Skin epidermis (tissue), 12 donors: Measurements from ENCODE around the gene ALG11.
"Not testable (repeated sequence)": the region's sequence is repeated elsewhere in the genome, so short reads cannot be mapped to it uniquely, and the experiment has no call there.

ENCODE experiments used
- H3K27ac ChIP-seq, 21 experiments: fragments of 200-600 bp; sonication (generic) in 11 of 21; one replicate each; pipeline ENCODE4 v1.5.0; 2020; ENCODE audit warnings: mild to moderate bottlenecking in 3 of 21, inconsistent platforms in 2 of 21, moderate library complexity in 2 of 21
- H3K4me3 ChIP-seq, 7 experiments: fragments of 200-600 bp; sonication (generic) in 2 of 7; one replicate each; pipeline ENCODE4 v1.5.0; 2020; ENCODE audit warnings: inconsistent platforms in 2 of 7, mild to moderate bottlenecking in 2 of 7, moderate library complexity in 1 of 7

ALG11 gene

DNA sequence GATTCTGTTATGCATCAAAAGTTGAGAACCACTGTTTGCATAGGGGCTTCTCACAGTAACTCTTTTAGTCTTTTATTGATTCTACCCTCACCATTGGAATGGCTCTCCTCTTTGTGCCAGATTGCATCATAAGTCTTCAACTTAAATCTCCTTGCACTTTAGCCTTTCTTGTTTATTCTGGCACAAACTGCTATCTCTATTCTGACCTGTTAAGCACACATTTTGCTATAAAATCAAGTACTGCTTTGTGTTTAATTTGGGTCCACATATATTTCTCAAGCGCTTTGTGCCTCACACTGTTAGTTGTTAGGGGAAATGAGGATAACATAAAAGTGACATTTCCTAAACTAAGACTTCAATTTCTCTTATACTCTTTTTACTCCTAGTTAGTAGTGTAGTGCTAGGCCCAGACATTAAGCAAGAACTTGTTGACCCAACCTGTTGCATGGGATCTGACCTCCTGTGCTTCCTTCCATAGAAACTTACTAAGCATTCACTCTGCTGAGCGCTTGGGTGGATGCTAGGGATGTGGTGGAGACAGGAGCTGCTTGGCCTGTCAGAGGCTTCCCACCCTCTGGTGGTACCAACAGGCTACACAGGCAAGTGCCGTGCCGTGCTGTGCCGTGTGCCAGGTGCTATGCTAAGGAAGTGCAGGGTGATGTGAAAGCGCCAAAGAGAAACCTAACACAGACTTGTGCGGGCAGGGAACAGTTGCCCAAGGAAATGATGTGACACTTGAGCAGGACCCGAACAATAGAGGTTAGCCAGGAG is 13.5 kb downstream of the ALG11 start:
- Histone ChIP-seq H3K27ac (no peak overlapping the region), H3K4me3 (no peak overlapping the region)

DNA sequence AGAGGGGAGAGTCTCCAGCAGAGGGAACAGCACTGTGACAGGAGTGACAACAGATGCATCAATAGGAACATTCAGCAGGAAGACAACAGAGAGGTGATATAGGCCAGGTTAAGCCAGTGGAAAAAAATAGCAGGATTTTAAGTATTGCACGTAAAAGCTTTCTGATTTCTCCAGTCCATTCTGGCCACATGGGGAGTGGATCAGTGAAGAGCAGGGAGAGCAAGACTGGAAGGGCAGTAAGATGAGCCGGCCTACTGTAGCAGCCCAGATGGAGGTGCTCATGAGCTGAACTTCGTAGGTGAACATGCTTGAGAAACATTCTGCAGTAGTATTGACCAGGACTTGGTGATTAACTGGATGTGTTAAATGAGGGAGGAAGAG is 14.0 kb downstream of the ALG11 start:
- H3K27ac ChIP-seq: no peak overlapping the region
- H3K4me3 ChIP-seq: no peak overlapping the region

GRCh38 chr13:52027832-52028231 is 15.6 kb downstream of the ALG11 start:
- H3K27ac ChIP-seq: no peak overlapping the region

GRCh38 chr13:52029569-52029968 is 17.4 kb downstream of the ALG11 start:
- no peak overlapping the region for H3K27ac ChIP-seq
- no peak overlapping the region for H3K4me3 ChIP-seq

More at GRCh38 chr13:52027832-52028231, 15.6 kb downstream of the ALG11 start:
- H3K4me3 ChIP-seq: no peak overlapping the region

- H3K27ac ChIP-seq, H3K4me3 ChIP-seq: not testable (repeated sequence)
These were observed 18.2 kb downstream of the ALG11 start for GRCh38 chr13:52030401-52030800.

DNA sequence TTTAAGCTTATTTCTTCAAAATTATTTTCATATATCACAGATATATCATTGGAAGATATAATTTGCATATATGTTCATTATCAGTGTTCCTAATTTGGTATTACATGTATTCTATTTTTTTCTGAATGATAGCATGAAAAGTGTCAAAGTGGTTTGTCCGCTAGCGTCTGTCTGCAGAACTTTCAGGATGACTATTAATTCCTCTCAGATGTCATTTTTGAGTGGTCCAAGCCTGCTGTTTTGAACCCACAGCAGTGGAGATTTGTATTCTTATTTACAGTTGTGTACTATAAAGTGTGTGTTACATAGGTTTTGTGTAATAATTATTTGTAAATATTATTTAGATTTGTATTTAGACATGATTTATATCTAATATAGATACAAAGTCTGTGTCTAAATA is 20.8 kb downstream of the ALG11 start:
- H3K27ac ChIP-seq: no peak overlapping the region
- no peak overlapping the region for H3K4me3 ChIP-seq

DNA sequence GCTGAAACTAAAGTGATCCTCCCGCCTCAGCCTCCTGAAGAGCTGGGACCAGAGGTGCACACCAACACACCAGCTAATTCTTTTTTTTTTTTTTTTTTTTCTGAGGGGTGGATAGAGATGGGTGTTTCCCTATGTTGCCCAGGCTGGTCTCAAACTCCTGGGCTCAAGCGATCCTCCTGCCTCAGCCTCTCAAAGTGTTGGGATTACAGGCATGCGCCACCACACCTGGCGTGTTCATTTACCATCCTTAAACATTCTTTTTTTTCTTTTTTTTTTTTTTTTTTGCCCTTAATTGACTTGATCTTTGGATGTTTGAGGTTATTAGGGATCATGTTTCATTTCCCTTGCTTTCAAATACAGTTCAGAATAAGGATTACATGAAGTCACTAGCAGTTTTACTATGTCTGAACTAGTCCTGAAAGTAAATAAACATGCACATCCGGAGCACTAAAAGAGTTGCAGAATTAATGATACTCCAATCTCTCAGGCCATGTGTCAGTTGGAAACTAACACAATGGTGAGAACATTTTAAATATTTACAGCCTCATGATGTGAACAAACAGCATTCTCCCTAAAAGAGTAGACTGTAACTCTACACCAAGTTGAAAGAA is 22.5 kb downstream of the ALG11 start:
- H3K27ac ChIP-seq: no peak overlapping the region
- no peak overlapping the region for H3K4me3 ChIP-seq

DNA sequence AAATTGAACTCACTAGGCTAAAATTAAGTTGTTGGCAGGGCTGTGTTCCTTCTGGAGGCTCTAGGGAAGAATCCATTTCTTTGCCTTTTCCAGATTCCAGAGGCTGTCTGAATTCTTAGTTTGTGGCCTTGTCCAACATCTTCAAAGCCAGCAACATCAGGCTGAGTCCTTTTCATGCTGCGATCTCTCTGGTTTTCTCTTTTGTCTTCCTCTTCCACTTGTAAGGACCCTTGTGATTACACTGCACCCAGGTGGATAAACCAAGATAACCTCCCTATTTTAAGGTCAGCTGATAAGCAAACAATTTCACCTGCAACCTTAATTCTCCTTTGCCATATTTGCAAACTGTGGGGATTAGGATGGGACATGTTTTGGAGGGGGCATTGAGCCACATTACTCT is 23.8 kb downstream of the ALG11 start:
- Histone ChIP-seq H3K27ac (no peak overlapping the region), H3K4me3 (no peak overlapping the region)

GRCh38 chr13:52043675-52044074 is 31.5 kb downstream of the ALG11 start:
- Histone ChIP-seq H3K27ac (no peak overlapping the region), H3K4me3 (no peak overlapping the region)

DNA sequence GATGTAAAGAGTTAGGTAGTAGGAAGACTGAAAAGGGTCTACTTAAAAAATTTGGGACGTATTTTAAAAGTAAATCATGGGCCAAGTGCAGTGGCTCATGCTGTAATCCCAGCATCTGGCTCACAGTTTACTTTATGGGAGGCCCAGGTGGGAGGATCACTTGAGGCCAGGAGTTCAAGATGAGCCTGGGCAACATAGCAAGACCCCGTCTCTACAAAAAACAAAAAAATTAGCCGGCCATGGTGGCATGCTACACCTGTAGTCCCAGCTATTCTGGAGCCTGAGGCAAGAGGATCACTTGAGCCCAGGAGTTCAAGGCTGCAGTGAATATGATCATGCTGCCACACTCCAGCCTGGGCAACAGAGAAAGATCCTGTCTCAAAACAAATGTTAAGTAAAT is 35.3 kb downstream of the ALG11 start:
- no peak overlapping the region for H3K27ac ChIP-seq
- no peak overlapping the region for H3K4me3 ChIP-seq

DNA sequence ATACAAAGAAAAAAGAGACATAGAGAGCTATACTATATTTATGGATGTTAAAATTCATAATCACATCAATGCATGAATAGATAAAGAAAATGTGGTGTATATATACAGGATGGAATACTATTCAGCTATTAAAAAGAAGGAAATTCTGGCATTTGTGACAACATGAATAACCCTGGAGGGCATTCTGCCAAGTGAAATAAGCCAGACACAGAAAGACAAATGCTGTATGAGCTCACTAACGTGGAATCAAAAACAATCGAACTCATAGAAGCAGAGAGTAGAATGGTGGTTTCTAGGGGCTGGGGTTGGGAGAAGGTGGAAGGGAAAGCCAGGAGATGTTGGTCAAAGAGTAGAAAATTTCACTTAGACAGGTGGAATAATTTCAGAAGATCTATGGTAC is 36.3 kb downstream of the ALG11 start:
- no peak overlapping the region for H3K27ac ChIP-seq

DNA sequence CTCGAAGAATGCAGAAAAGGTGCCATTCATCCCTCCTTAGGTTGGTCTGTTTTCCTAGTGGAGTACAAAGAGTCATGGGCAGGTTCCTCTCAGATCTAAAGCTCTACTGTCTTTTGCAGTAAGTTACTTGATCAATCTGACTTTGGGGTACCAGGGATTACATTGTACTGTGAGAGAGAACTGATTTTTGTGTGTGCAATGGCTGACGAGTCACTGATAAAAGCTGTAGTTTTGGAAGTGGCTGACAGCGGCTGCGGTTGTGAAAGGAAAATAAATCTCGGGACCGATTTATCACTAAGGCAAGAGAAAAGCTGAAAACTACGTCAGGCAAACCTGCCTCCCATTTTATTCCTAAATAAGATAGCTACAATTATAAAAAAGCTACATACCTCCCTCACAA is 39.2 kb downstream of the ALG11 start:
- H3K4me3 ChIP-seq: no peak overlapping the region
- no peak overlapping the region for H3K27ac ChIP-seq

More for the DNA sequence above, 36.3 kb downstream of the ALG11 start:
- H3K4me3 ChIP-seq: no peak overlapping the region

GRCh38 chr13:52053460-52053859 is 41.3 kb downstream of the ALG11 start:
- no peak overlapping the region for H3K27ac ChIP-seq
- no peak overlapping the region for H3K4me3 ChIP-seq

DNA sequence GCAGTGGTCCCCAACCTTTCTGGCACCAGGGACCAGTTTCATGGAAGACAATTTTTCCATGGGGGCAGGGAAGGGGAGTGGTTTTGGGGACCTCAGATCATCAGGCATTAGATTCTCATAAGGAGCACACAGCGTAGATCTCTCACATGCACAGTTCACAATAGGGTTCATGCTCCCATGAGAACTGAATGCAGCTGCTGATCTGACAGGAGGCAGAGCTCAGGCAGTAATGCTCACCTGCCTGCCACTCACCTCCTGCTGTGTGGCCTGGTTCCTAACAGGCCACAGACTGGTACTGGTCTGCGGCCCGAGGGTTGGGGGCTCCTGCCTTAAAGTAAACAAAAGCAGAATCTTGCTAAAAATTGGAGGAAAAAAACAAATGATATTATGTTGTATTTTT is 48.9 kb downstream of the ALG11 start:
- not testable (repeated sequence) for H3K4me3 ChIP-seq

DNA sequence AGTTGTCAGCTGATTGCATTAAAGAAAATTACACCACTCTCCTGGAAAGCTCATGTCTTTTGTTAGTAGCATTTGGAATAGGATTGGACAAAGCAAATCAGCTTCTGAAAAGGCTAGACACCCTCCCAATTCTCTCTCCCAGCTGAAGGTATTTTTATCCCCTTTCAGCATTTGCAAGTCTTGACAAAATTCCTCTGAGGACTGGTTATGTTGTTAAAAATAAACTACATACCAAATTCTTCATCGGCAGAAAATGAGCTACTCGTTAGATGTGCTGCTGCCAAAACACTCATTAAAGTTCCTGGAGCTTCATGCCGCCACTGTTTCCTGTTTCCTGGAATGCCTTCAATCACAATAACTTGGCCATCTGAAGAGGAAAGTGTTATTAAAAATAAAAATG is 49.4 kb downstream of the ALG11 start:
- H3K4me3 ChIP-seq: no peak overlapping the region
- H3K27ac ChIP-seq: no peak overlapping the region

More for the DNA sequence above, 48.9 kb downstream of the ALG11 start:
- not testable (repeated sequence) for H3K27ac ChIP-seq

- no peak overlapping the region for H3K4me3 ChIP-seq
These were observed 55.0 kb downstream of the ALG11 start for GRCh38 chr13:52067237-52067636.

GRCh38 chr13:52070929-52071523 is 58.8 kb downstream of the ALG11 start:
- H3K4me3 ChIP-seq: no peak overlapping the region
- no peak overlapping the region for H3K27ac ChIP-seq

More at GRCh38 chr13:52067237-52067636, 55.0 kb downstream of the ALG11 start:
- H3K27ac ChIP-seq: no peak overlapping the region
